ENCODE measurements around the gene MED22.

The MED22 gene

DNA sequence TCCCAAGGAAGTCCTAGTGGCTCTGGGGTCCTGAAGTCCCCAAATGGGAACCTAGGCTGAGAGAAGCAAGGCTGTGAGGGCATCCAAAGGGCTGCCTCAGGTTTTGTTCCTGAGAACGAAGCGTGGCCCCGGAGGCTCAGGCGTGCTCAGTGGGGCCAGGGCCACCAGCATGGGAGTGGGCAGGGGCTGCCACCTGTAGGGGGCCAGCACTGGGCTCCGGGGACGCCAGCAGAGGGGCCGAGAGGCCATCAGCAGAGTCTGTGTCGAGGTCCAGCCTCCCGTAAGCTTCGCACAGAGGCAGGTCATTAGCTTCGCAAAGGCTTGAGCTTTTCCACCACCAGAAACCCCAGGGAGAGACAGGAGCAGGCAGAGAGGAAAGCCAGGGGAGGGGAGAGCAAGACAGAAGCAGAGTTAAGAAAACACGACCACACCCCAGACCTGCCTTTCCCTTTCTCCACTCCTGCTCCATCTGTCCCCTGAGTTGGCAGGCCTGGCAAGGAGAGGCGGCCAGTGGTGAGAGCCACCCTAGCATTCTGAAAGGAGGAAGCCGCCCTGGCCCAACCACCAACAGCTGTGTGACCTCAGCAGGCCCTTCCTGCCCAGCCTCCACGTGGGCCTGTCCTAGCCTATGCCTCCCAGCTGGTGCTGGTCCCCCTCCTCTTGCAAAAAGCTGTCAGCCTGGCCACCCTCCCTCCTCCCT, 6.4 kb downstream of the MED22 start:
- no peak overlapping the region for H3K27ac ChIP-seq (ENCODE audit: low read length, poor library complexity, severe bottlenecking)
- H3K36me3 ChIP-seq (ENCODE audit: control insufficient read depth in 1 of 2, insufficient read depth in 2 of 2, low read depth in 1 of 2, low read length in 2 of 2): peaks cover 70 to 83% of the 10 kb centered on the region in 2 experiments
- no peak overlapping the region for H3K4me3 ChIP-seq (ENCODE audit: insufficient read depth in 1 of 2, low read depth in 1 of 2, low read length in 2 of 2)
- no peak overlapping the region for H2AFZ ChIP-seq (ENCODE audit: low read depth, low read length)
- H3K27me3 ChIP-seq (ENCODE audit: control insufficient read depth in 1 of 2, insufficient read depth in 1 of 2, low read length in 2 of 2): no peaks in the 10 kb centered on the region
- DNase-seq: no peak
- no peak overlapping the region for H3K14ac ChIP-seq (ENCODE audit: low read length in 2 of 2)
- no peak overlapping the region for H2AK5ac ChIP-seq (ENCODE audit: low read length, severe bottlenecking)
- no peak overlapping the region for H2BK12ac ChIP-seq (ENCODE audit: low read length in 2 of 2)
- H3K9me3 ChIP-seq (ENCODE audit: control insufficient read depth, low read length): no peaks in the 10 kb centered on the region
- no peak overlapping the region for H3K9ac ChIP-seq (ENCODE audit: low read length)
- H3K79me1 ChIP-seq (replicated peaks; ENCODE audit: low read length, poor library complexity, severe bottlenecking): peaks cover 42% of the 10 kb centered on the region
- H2BK15ac ChIP-seq (ENCODE audit: low read depth, poor library complexity, severe bottlenecking): no peak overlapping the region
- H2BK120ac ChIP-seq (ENCODE audit: low read depth, low read length): no peak overlapping the region
- WGBS: 97% methylated on average over 14 of the region's 15 CpGs
- H4K8ac ChIP-seq (ENCODE audit: low read length): no peak overlapping the region
- no peak overlapping the region for H3K18ac ChIP-seq (ENCODE audit: low read depth in 1 of 2, low read length in 2 of 2)
- H2BK5ac ChIP-seq (ENCODE audit: low read depth, low read length, poor library complexity, severe bottlenecking): no peak overlapping the region
- H3K23ac ChIP-seq (ENCODE audit: low read length in 2 of 2): no peak overlapping the region
- no peak overlapping the region for H4K91ac ChIP-seq (ENCODE audit: low read length)
- no peak overlapping the region for H3K4me2 ChIP-seq (ENCODE audit: low read length, poor library complexity, severe bottlenecking)
- H3K4me1 ChIP-seq (ENCODE audit: control insufficient read depth, insufficient read depth, low read depth, low read length): peaks cover 14% of the 10 kb centered on the region
- H3K4ac ChIP-seq (ENCODE audit: low read depth in 1 of 2, low read length in 2 of 2): no peak overlapping the region

DNA sequence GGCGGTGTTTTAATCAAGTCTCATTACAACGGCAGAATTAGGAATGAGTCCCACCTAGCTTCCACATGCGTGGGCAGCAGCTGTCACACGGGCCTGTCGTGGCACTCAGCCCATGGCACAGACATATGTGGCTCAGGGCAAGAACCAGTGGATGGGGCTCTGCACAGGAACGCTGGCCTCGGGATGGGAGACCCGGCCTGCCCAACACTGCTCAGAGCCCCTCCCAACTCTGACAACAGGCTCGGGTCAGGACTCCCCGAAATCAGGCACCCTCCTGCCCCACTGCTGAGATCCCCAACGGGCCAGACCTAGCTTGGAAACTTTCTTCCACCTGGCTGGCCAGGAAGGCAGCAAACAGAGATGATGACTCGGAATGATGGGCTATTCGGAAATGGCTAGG, 7.0 kb downstream of the MED22 start:
- WGBS: 96% methylated on average over 13 of the region's 13 CpGs
- H3K4me2 ChIP-seq (ENCODE audit: low read length, poor library complexity, severe bottlenecking): no peak overlapping the region
- no peak overlapping the region for H3K27ac ChIP-seq (ENCODE audit: low read length, poor library complexity, severe bottlenecking)
- no peak overlapping the region for H3K14ac ChIP-seq (ENCODE audit: low read length in 2 of 2)
- H3K4me1 ChIP-seq (ENCODE audit: control insufficient read depth, insufficient read depth, low read depth, low read length): peaks cover 12% of the 10 kb centered on the region
- H4K91ac ChIP-seq (ENCODE audit: low read length): no peak overlapping the region
- no peaks in the 10 kb centered on the region for H3K9me3 ChIP-seq (ENCODE audit: control insufficient read depth, low read length)
- H2BK120ac ChIP-seq (ENCODE audit: low read depth, low read length): no peak overlapping the region
- H3K18ac ChIP-seq (ENCODE audit: low read depth in 1 of 2, low read length in 2 of 2): no peak overlapping the region
- H3K36me3 ChIP-seq (ENCODE audit: control insufficient read depth in 1 of 2, insufficient read depth in 2 of 2, low read depth in 1 of 2, low read length in 2 of 2): peaks cover 64 to 80% of the 10 kb centered on the region in 2 experiments
- H2BK15ac ChIP-seq (ENCODE audit: low read depth, poor library complexity, severe bottlenecking): no peak overlapping the region
- H2BK12ac ChIP-seq (ENCODE audit: low read length in 2 of 2): no peak overlapping the region
- no peak overlapping the region for H3K23ac ChIP-seq (ENCODE audit: low read length in 2 of 2)
- no peak overlapping the region for H3K4ac ChIP-seq (ENCODE audit: low read depth in 1 of 2, low read length in 2 of 2)
- peaks cover 37% of the 10 kb centered on the region for H3K79me1 ChIP-seq (replicated peaks; ENCODE audit: low read length, poor library complexity, severe bottlenecking)
- no peak for DNase-seq
- H3K9ac ChIP-seq (ENCODE audit: low read length): no peak overlapping the region
- no peak overlapping the region for H3K4me3 ChIP-seq (ENCODE audit: insufficient read depth in 1 of 2, low read depth in 1 of 2, low read length in 2 of 2)
- H3K27me3 ChIP-seq (ENCODE audit: control insufficient read depth in 1 of 2, insufficient read depth in 1 of 2, low read length in 2 of 2): no peaks in the 10 kb centered on the region
- H4K8ac ChIP-seq (ENCODE audit: low read length): no peak overlapping the region
- H2AFZ ChIP-seq (ENCODE audit: low read depth, low read length): no peak overlapping the region
- H2AK5ac ChIP-seq (ENCODE audit: low read length, severe bottlenecking): no peak overlapping the region
- no peak overlapping the region for H2BK5ac ChIP-seq (ENCODE audit: low read depth, low read length, poor library complexity, severe bottlenecking)

DNA sequence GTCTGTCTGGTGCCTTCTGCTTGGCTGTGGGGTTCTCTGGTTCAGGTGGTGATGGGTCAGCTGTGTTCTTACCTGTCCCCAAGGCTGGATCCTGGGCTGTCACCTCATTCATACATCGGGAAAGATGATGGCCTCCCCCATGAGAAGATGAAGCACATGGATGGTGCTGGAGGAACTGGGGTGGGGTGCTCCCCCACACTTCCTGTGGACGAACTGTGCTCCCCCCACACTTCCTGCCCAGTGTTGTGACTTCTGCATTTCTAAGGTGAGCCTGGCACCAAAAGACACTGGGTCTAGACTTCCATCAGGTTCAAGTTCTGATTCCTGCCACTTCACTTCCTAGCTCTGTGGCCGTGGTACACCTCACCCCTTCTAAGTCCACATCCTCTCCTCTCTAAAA, 7.7 kb downstream of the MED22 start:
- Histone ChIP-seq H3K4me1 (ENCODE audit: control insufficient read depth, insufficient read depth, low read depth, low read length) (peaks cover 12% of the 10 kb centered on the region), H3K36me3 (ENCODE audit: control insufficient read depth in 1 of 2, insufficient read depth in 2 of 2, low read depth in 1 of 2, low read length in 2 of 2) (peaks cover 58 to 73% of the 10 kb centered on the region in 2 experiments), H2BK15ac (ENCODE audit: low read depth, poor library complexity, severe bottlenecking) (no peak overlapping the region), H3K18ac (ENCODE audit: low read depth in 1 of 2, low read length in 2 of 2) (no peak overlapping the region), H3K27ac (ENCODE audit: low read length, poor library complexity, severe bottlenecking) (no peak overlapping the region), H3K9ac (ENCODE audit: low read length) (no peak overlapping the region), H4K91ac (ENCODE audit: low read length) (no peak overlapping the region), H2BK120ac (ENCODE audit: low read depth, low read length) (no peak overlapping the region), H3K27me3 (ENCODE audit: control insufficient read depth in 1 of 2, insufficient read depth in 1 of 2, low read length in 2 of 2) (no peaks in the 10 kb centered on the region), H2BK5ac (ENCODE audit: low read depth, low read length, poor library complexity, severe bottlenecking) (no peak overlapping the region), H2BK12ac (ENCODE audit: low read length in 2 of 2) (no peak overlapping the region), H3K4me3 (ENCODE audit: insufficient read depth in 1 of 2, low read depth in 1 of 2, low read length in 2 of 2) (no peak overlapping the region), H3K4me2 (ENCODE audit: low read length, poor library complexity, severe bottlenecking) (no peak overlapping the region), H4K8ac (ENCODE audit: low read length) (no peak overlapping the region), H2AFZ (ENCODE audit: low read depth, low read length) (no peak overlapping the region), H3K23ac (ENCODE audit: low read length in 2 of 2) (no peak overlapping the region), H3K9me3 (ENCODE audit: control insufficient read depth, low read length) (no peaks in the 10 kb centered on the region), H3K14ac (ENCODE audit: low read length in 2 of 2) (no peak overlapping the region), H3K79me1 (replicated peaks; ENCODE audit: low read length, poor library complexity, severe bottlenecking) (peaks cover 31% of the 10 kb centered on the region), H3K4ac (ENCODE audit: low read depth in 1 of 2, low read length in 2 of 2) (no peak overlapping the region), H2AK5ac (ENCODE audit: low read length, severe bottlenecking) (no peak overlapping the region)
- DNase-seq: no peak
- WGBS: 91% methylated on average over 3 of the region's 3 CpGs

- no peak overlapping the region for H2AFZ ChIP-seq (ENCODE audit: low read depth, low read length)
- DNase-seq: no peak
- H4K8ac ChIP-seq (ENCODE audit: low read length): no peak overlapping the region
- H2AK5ac ChIP-seq (ENCODE audit: low read length, severe bottlenecking): no peak overlapping the region
- H3K79me1 ChIP-seq (replicated peaks; ENCODE audit: low read length, poor library complexity, severe bottlenecking): peaks cover 27% of the 10 kb centered on the region
- no peak overlapping the region for H2BK12ac ChIP-seq (ENCODE audit: low read length in 2 of 2)
- H3K4me3 ChIP-seq (ENCODE audit: insufficient read depth in 1 of 2, low read depth in 1 of 2, low read length in 2 of 2): no peak overlapping the region
- no peak overlapping the region for H3K9ac ChIP-seq (ENCODE audit: low read length)
- no peak overlapping the region for H3K18ac ChIP-seq (ENCODE audit: low read depth in 1 of 2, low read length in 2 of 2)
- H3K4ac ChIP-seq (ENCODE audit: low read depth in 1 of 2, low read length in 2 of 2): no peak overlapping the region
- H3K27me3 ChIP-seq (ENCODE audit: control insufficient read depth in 1 of 2, insufficient read depth in 1 of 2, low read length in 2 of 2): no peaks in the 10 kb centered on the region
- no peak overlapping the region for H2BK15ac ChIP-seq (ENCODE audit: low read depth, poor library complexity, severe bottlenecking)
- no peaks in the 10 kb centered on the region for H3K9me3 ChIP-seq (ENCODE audit: control insufficient read depth, low read length)
- H2BK5ac ChIP-seq (ENCODE audit: low read depth, low read length, poor library complexity, severe bottlenecking): no peak overlapping the region
- H3K23ac ChIP-seq (ENCODE audit: low read length in 2 of 2): no peak overlapping the region
- H3K36me3 ChIP-seq (ENCODE audit: control insufficient read depth in 1 of 2, insufficient read depth in 2 of 2, low read depth in 1 of 2, low read length in 2 of 2): peaks cover 51 to 67% of the 10 kb centered on the region in 2 experiments
- H4K91ac ChIP-seq (ENCODE audit: low read length): no peak overlapping the region
- H2BK120ac ChIP-seq (ENCODE audit: low read depth, low read length): no peak overlapping the region
- H3K27ac ChIP-seq (ENCODE audit: low read length, poor library complexity, severe bottlenecking): no peak overlapping the region
- H3K4me2 ChIP-seq (ENCODE audit: low read length, poor library complexity, severe bottlenecking): no peak overlapping the region
- 96% methylated on average over 5 of the region's 5 CpGs for WGBS
- H3K14ac ChIP-seq (ENCODE audit: low read length in 2 of 2): no peak overlapping the region
- peaks cover 13% of the 10 kb centered on the region for H3K4me1 ChIP-seq (ENCODE audit: control insufficient read depth, insufficient read depth, low read depth, low read length)
Observed at GRCh38 chr9:133339641-133340040, 8.3 kb downstream of the MED22 start.

Measured in mesenchymal stem cell (in vitro differentiated cells and primary cell).